Endothelial cell of umbilical vein (primary cell): ENCODE measurements around the gene TICAM2. TPM values are rescaled to one million over a fixed set of nuclear protein-coding genes. Genes with fewer than 3 reads are reported as not detected.

Experiments used
- BruUV-seq: library from RNA; stranded (reverse); fragments of 400-500 nt; replicated peaks from 2 replicates; lab custom pipeline; 2021; lab: Mats Ljungman, UMichigan
- CTCF ChIA-PET: fragments of 300-600, 350-600 bp; sonication (Branson Sonifier 250); formaldehyde crosslinking; loops from one replicate; lab custom pipeline; 2021; ENCODE audit warnings: antibody characterized with exemption, inconsistent platforms; lab: Charles Lee
- POLR2A ChIA-PET: fragments of 300-600, 350-600 bp; sonication (Branson Sonifier 250); formaldehyde crosslinking; loops from one replicate; lab custom pipeline; 2021; ENCODE audit warnings: antibody characterized with exemption, inconsistent platforms; lab: Charles Lee
- DNase-seq: peaks from one replicate; pipeline ENCODE4 v3.0.0-alpha.2; 2011; ENCODE audit warnings: low read depth, low spot score
- FAIRE-seq: peaks from 2 replicates; lab custom pipeline; 2011; peaks lifted over from hg19 to GRCh38; lab: Jason Lieb, UNC
- H2AFZ ChIP-seq: 2 replicates; pipeline ENCODE4 v1.6.0; 2012; ENCODE audit warnings: low read depth, low read length, control low read depth, inconsistent platforms
- H3K27ac ChIP-seq: 2 replicates; pipeline ENCODE4 v1.5.1; 2011; ENCODE audit warnings: low read depth, mild to moderate bottlenecking, control low read depth, low read length, moderate library complexity; ENCODE audit not compliant: insufficient read depth
- H3K27me3 ChIP-seq, 2 experiments: 2 replicates each; pipeline versions ENCODE4 v1.6.0 to v1.6.1; 2011; ENCODE audit warnings: low read length in 2 of 2, mixed read lengths in 1 of 2; ENCODE audit not compliant: control insufficient read depth in 2 of 2, insufficient read depth in 2 of 2
- H3K36me3 ChIP-seq, 2 experiments: 2 replicates in 1 of 2; 3 replicates in 1 of 2; pipeline ENCODE4 v1.5.1; 2011; ENCODE audit warnings: low read length in 2 of 2, mild to moderate bottlenecking in 1 of 2, moderate library complexity in 1 of 2; ENCODE audit not compliant: control insufficient read depth in 2 of 2, insufficient read depth in 2 of 2; ENCODE audit errors: extremely low read depth in 1 of 2
- H3K4me1 ChIP-seq: 3 replicates; pipeline ENCODE4 v1.5.1; 2011; ENCODE audit warnings: mild to moderate bottlenecking, low read length; ENCODE audit not compliant: control insufficient read depth, insufficient read depth; ENCODE audit errors: extremely low read depth
- H3K4me2 ChIP-seq: 2 replicates; pipeline ENCODE4 v1.6.1; 2011; ENCODE audit warnings: low read length, control low read depth, mixed read lengths; ENCODE audit not compliant: insufficient read depth
- H3K4me3 ChIP-seq, 3 experiments: fragments of 200-600 bp in 1 of 3; sonication (generic), shearing (Covaris generic) in 1 of 3; replicated peaks in 1 of 3; 2 replicates each; pipeline ENCODE4 v1.5.1; 2011 to 2016; ENCODE audit warnings: control low read depth in 3 of 3, low read length in 3 of 3, mild to moderate bottlenecking in 2 of 3, inconsistent platforms in 1 of 3, low read depth in 1 of 3, moderate library complexity in 1 of 3; ENCODE audit not compliant: insufficient read depth in 1 of 3
- H3K79me2 ChIP-seq: 2 replicates; pipeline ENCODE4 v1.6.0; 2012; ENCODE audit warnings: low read length, inconsistent platforms; ENCODE audit not compliant: control insufficient read depth, insufficient read depth
- H3K9ac ChIP-seq: replicated peaks from 2 replicates; pipeline ENCODE3; 2011; ENCODE audit warnings: low read length, control low read depth; ENCODE audit not compliant: insufficient read depth; ENCODE audit errors: extremely low read depth
- H3K9me1 ChIP-seq: replicated peaks from 3 replicates; pipeline ENCODE4 v1.6.0; 2011; ENCODE audit warnings: mild to moderate bottlenecking, low read length; ENCODE audit not compliant: control insufficient read depth, insufficient read depth; ENCODE audit errors: extremely low read depth
- H3K9me3 ChIP-seq: replicated peaks from 2 replicates; pipeline ENCODE4 v1.5.1; 2012; ENCODE audit warnings: low read length, inconsistent platforms; ENCODE audit not compliant: control insufficient read depth, insufficient read depth
- H4K20me1 ChIP-seq: replicated peaks from 2 replicates; pipeline ENCODE3; 2011; ENCODE audit warnings: mild to moderate bottlenecking, low read length; ENCODE audit not compliant: control insufficient read depth, insufficient read depth; ENCODE audit errors: extremely low read depth
- EZH2 ChIP-seq: IDR thresholded peaks from 2 replicates; pipeline ENCODE4 v1.6.1; 2012; ENCODE audit warnings: borderline replicate concordance, low read depth, mild to moderate bottlenecking, moderate library complexity, low read length, inconsistent platforms; ENCODE audit not compliant: severe bottlenecking
- FOS ChIP-seq: IDR thresholded peaks from 2 replicates; pipeline ENCODE4 v1.6.1; 2011; ENCODE audit warnings: mild to moderate bottlenecking, low read length, moderate library complexity, borderline replicate concordance; ENCODE audit not compliant: insufficient read depth
- GATA2 ChIP-seq: IDR thresholded peaks from 2 replicates; pipeline ENCODE4 v1.7.0; 2011; ENCODE audit warnings: low read depth, mild to moderate bottlenecking, moderate library complexity, mixed read lengths, low read length; ENCODE audit not compliant: insufficient read length, insufficient read depth
- JUN ChIP-seq: IDR thresholded peaks from 2 replicates; pipeline ENCODE4 v1.6.1; 2011; ENCODE audit warnings: borderline replicate concordance, low read depth; ENCODE audit not compliant: insufficient read length, insufficient read depth
- MYC ChIP-seq: IDR thresholded peaks from one replicate; pipeline ENCODE4 v1.6.1; 2011; ENCODE audit warnings: mild to moderate bottlenecking, low read depth, low read length
- POLR2A ChIP-seq: IDR thresholded peaks from 2 replicates; pipeline ENCODE4 v1.6.1; 2012; ENCODE audit warnings: low read depth, mild to moderate bottlenecking, control low read depth, low read length
- POLR2AphosphoS5 ChIP-seq: IDR thresholded peaks from 2 replicates; pipeline ENCODE4 v1.6.1; 2012; ENCODE audit warnings: low read depth, mild to moderate bottlenecking, control low read depth, low read length, moderate library complexity; ENCODE audit not compliant: insufficient read depth
- dilution Hi-C: fragments of 300-500 bp; cut with MboI; formaldehyde crosslinking; loops from one replicate; pipeline ENCODE4 v1.15.0; 2019; ENCODE audit warnings: low sequenced_read_pairs; ENCODE audit not compliant: extremely low pct_ligation_motif_present
- intact Hi-C: fragments of 100-400 bp; cut with micrococcal nuclease; formaldehyde crosslinking; loops from one replicate; pipeline ENCODE4 v1.10.0; 2022
- polyA plus RNA-seq, 4 experiments: library from polyadenylated mRNA; depleted of rRNA in 3 of 4; stranded (reverse) in 3 of 4; unstranded in 1 of 4; fragments of >200 nt; gene quantifications; 2 replicates each; pipeline versions ENCODE4 v1.2.1 to v1.2.3, GENCODE V29; 2011 to 2012; ENCODE audit warnings: missing spikeins in 1 of 4
- total RNA-seq: library from RNA; stranded (reverse); gene quantifications from 2 replicates; pipeline ENCODE4 v1.2.3, GENCODE V29; 2021
- TF ChIP-seq, protein P1 (sequence below): IDR thresholded peaks from 2 replicates; pipeline ENCODE4 v1.6.1; 2011; ENCODE audit not compliant: insufficient read depth, insufficient read length
- TF ChIP-seq, protein P2 (sequence below), 2 donors: IDR thresholded peaks; 1 replicate in 1 of 2; 2 replicates in 1 of 2; pipeline ENCODE4 v1.5.1; 2011; ENCODE audit warnings: low read length in 2 of 2, mild to moderate bottlenecking in 2 of 2, moderate library complexity in 2 of 2, control low read depth in 1 of 2, inconsistent platforms in 1 of 2, low read depth in 1 of 2; ENCODE audit not compliant: insufficient read depth in 1 of 2; ENCODE audit errors: extremely low read depth in 1 of 2

The TICAM2 gene
- total and polyA plus RNA-seq, 2 donors (not counting 3 experiments of a cell fraction or from before 2014, with no cell fraction given), result 0.18 to 3.5 TPM

DNA sequence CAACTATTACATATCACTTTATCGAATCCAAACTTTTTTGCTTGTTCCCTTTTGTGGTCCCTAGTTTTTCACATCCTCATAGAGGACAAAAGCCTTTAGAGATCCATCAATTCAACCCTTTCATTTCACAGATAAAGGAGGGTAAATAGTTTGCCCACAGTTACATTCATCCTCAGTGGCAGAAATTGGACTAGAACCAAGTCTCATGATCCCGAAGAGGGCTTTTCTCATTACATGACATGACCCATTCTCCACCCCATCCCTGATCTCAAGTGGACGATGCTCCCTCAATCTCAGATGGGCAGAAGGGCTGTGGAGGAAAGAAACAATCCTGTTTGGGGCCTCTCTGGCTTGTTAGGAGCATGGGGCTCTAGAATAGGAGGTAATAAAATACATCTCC lies 23.1 kb downstream of the TICAM2 start:
- intact Hi-C loops, result no loop called here
- Histone ChIP-seq H3K27ac (no peak overlapping the region), H3K4me2 (no peak overlapping the region), H3K4me1 (peaks cover 24% of the 10 kb centered on the region), H3K79me2 (no peaks in the 10 kb centered on the region), H3K27me3 (no peaks in the 10 kb centered on the region), H3K9me1 (no peaks in the 10 kb centered on the region), H3K4me3 (no peak overlapping the region), H3K36me3 (no peaks in the 10 kb centered on the region), H3K9me3 (no peaks in the 10 kb centered on the region), H4K20me1 (no peaks in the 10 kb centered on the region), H2AFZ (no peak overlapping the region), H3K9ac (no peak overlapping the region)
- dilution Hi-C loops, result no loop called here
- CTCF ChIA-PET, result no interaction called here
- no peak for DNase-seq
- no peak for TF ChIP-seq MYC
- TF ChIP-seq, protein P1, sequence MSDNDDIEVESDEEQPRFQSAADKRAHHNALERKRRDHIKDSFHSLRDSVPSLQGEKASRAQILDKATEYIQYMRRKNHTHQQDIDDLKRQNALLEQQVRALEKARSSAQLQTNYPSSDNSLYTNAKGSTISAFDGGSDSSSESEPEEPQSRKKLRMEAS, result no peak
- no peak for TF ChIP-seq EZH2
- TF ChIP-seq JUN, result no peak
- TF ChIP-seq, protein P2, sequence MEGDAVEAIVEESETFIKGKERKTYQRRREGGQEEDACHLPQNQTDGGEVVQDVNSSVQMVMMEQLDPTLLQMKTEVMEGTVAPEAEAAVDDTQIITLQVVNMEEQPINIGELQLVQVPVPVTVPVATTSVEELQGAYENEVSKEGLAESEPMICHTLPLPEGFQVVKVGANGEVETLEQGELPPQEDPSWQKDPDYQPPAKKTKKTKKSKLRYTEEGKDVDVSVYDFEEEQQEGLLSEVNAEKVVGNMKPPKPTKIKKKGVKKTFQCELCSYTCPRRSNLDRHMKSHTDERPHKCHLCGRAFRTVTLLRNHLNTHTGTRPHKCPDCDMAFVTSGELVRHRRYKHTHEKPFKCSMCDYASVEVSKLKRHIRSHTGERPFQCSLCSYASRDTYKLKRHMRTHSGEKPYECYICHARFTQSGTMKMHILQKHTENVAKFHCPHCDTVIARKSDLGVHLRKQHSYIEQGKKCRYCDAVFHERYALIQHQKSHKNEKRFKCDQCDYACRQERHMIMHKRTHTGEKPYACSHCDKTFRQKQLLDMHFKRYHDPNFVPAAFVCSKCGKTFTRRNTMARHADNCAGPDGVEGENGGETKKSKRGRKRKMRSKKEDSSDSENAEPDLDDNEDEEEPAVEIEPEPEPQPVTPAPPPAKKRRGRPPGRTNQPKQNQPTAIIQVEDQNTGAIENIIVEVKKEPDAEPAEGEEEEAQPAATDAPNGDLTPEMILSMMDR (IDR thresholded peaks at IDR 0.05; ENCODE audit: extremely low read depth in 1 of 2, insufficient read depth in 1 of 2, low read depth in 1 of 2, low read length in 2 of 2), result no peak
- no peak for TF ChIP-seq FOS
- TF ChIP-seq POLR2AphosphoS5, result no peak
- TF ChIP-seq POLR2A, result no peak
- TF ChIP-seq GATA2, result no peak
- POLR2A ChIA-PET, result no interaction called here
- no TSS peak for BruUV-seq
- FAIRE-seq, result no peak
